Thyroid gland (tissue), 4 donors: ENCODE measurements around the gene ZNF423.

ENCODE experiments used
- POLR2A ChIP-seq, 2 donors: fragments of 450-650 bp; IDR thresholded peaks; one replicate each; pipeline ENCODE4 v1.6.1; 2017; ENCODE audit warnings: antibody characterized with exemption in 2 of 2, mild to moderate bottlenecking in 2 of 2, moderate library complexity in 1 of 2
- TF ChIP-seq, protein P1 (sequence below), 6 experiments: fragments of 200-600 bp in 3 of 6; fragments of 450-650 bp in 3 of 6; sonication (generic) in 3 of 6; IDR thresholded peaks; one replicate each; pipeline ENCODE4 v1.5.1; 2016 to 2019; ENCODE audit warnings: antibody characterized with exemption in 6 of 6, mild to moderate bottlenecking in 2 of 6, inconsistent platforms in 1 of 6, moderate library complexity in 1 of 6

DNA sequence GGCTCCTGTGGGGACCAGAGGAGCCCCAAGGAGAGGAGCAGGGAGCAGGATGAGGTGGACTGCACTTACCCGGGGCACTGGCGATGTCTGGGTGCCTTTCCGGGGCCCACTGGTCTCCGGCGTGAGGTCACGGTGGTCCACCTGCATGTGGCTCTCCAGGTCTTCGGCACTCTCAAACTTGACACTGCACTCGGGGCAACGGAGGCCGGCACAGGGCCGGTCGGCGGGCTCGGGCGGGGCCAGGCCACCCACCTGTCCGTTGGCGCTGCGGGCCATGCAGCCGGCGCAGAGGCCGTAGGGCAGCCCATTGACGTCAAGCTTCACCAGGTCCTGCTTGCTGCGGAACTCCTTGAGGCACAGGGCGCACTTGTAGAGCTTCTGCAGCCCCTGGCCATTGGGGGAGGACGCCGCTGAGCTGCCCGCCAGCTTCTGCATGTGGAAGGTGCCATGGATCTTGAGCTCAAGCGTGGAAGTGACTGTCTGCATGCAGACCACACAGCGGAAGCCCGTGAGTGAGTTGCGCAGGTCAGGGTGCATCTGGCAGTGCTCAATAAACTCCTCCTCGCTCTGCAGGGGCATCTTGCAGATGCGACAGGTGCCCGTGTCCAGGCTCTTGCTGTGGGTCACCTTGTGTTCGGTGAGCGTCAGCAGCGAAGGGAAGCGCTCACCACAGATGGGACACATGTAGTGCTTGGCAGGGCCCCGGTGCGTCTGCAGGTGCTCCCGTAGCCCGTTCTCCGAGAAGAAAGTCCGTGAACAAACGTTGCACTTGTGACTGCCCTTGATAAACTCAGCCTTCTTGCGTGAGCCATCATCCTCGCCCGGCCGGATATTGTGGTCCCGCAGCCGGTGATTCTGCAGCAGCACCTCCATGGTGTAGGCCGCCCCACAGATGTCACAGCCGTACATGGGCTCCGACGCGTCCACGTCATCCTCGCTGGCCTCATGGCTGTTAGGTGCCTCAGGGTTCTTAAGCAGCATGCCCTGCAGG is 220.0 kb downstream of the ZNF423 start:
- TF ChIP-seq, protein P1, sequence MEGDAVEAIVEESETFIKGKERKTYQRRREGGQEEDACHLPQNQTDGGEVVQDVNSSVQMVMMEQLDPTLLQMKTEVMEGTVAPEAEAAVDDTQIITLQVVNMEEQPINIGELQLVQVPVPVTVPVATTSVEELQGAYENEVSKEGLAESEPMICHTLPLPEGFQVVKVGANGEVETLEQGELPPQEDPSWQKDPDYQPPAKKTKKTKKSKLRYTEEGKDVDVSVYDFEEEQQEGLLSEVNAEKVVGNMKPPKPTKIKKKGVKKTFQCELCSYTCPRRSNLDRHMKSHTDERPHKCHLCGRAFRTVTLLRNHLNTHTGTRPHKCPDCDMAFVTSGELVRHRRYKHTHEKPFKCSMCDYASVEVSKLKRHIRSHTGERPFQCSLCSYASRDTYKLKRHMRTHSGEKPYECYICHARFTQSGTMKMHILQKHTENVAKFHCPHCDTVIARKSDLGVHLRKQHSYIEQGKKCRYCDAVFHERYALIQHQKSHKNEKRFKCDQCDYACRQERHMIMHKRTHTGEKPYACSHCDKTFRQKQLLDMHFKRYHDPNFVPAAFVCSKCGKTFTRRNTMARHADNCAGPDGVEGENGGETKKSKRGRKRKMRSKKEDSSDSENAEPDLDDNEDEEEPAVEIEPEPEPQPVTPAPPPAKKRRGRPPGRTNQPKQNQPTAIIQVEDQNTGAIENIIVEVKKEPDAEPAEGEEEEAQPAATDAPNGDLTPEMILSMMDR (IDR thresholded peaks at IDR 0.05): no peak
- no peak for TF ChIP-seq POLR2A (IDR thresholded peaks at IDR 0.05)
